GM23248 (cell line): Measurements from ENCODE around the gene RPS27. TPM values are rescaled to one million over a fixed set of nuclear protein-coding genes. Genes with fewer than 3 reads are reported as not detected.

Experiments
- DNase-seq: peaks from one replicate; pipeline ENCODE4 v3.0.0-alpha.2; 2015
- H2AFZ ChIP-seq: fragments of 200-600 bp; sonication (generic); 2 replicates; pipeline ENCODE4 v1.6.1; 2016; ENCODE audit warnings: antibody characterized with exemption
- H3F3A ChIP-seq: fragments of 200-600 bp; sonication (generic); 2 replicates; pipeline ENCODE4 v1.6.1; 2016; ENCODE audit warnings: mild to moderate bottlenecking, antibody characterized with exemption, mixed run types; ENCODE audit not compliant: insufficient read depth
- H3K27ac ChIP-seq: fragments of 200-600 bp; sonication (generic); 2 replicates; pipeline ENCODE4 v1.5.1; 2016; ENCODE audit warnings: mild to moderate bottlenecking
- H3K27me3 ChIP-seq: fragments of 200-600 bp; sonication (generic); replicated peaks from 2 replicates; pipeline ENCODE4 v1.6.1; 2016; ENCODE audit warnings: mild to moderate bottlenecking; ENCODE audit not compliant: insufficient read depth
- H3K36me3 ChIP-seq: fragments of 200-600 bp; sonication (generic); 2 replicates; pipeline ENCODE4 v1.6.1; 2016; ENCODE audit warnings: low read depth, mild to moderate bottlenecking
- H3K4me1 ChIP-seq: fragments of 200-600 bp; sonication (generic); 2 replicates; pipeline ENCODE4 v1.6.1; 2016; ENCODE audit warnings: mild to moderate bottlenecking; ENCODE audit not compliant: insufficient read depth
- H3K4me2 ChIP-seq: fragments of 200-600 bp; sonication (generic); one replicate; pipeline ENCODE4 v1.6.1; 2016; ENCODE audit warnings: mild to moderate bottlenecking; ENCODE audit not compliant: unreplicated experiment
- H3K4me3 ChIP-seq: fragments of 200-600 bp; sonication (generic); 2 replicates; pipeline ENCODE4 v1.5.1; 2016; ENCODE audit warnings: mild to moderate bottlenecking
- H3K79me2 ChIP-seq: fragments of 200-600 bp; sonication (generic); 2 replicates; pipeline ENCODE4 v1.6.1; 2016; ENCODE audit warnings: mild to moderate bottlenecking; ENCODE audit not compliant: insufficient read depth
- H3K9ac ChIP-seq: fragments of 200-600 bp; sonication (generic); 2 replicates; pipeline ENCODE4 v1.6.1; 2016; ENCODE audit warnings: mild to moderate bottlenecking
- H3K9me2 ChIP-seq: fragments of 200-600 bp; sonication (generic); 2 replicates; pipeline ENCODE4 v1.6.1; 2016; ENCODE audit warnings: mixed run types, mild to moderate bottlenecking, moderate library complexity; ENCODE audit not compliant: insufficient read depth
- H3K9me3 ChIP-seq: fragments of 200-600 bp; sonication (generic); one replicate; pipeline ENCODE4 v1.6.1; 2017; ENCODE audit warnings: low read depth
- H4K20me1 ChIP-seq: fragments of 200-600 bp; sonication (generic); 2 replicates; pipeline ENCODE4 v1.6.0; 2016; ENCODE audit not compliant: insufficient read depth
- EZH2 ChIP-seq: fragments of 200-600 bp; sonication (generic); IDR thresholded peaks from 2 replicates; pipeline ENCODE4 v1.6.1; 2018; ENCODE audit warnings: antibody characterized with exemption, mild to moderate bottlenecking; ENCODE audit not compliant: insufficient read depth, poor library complexity, severe bottlenecking
- EZH2phosphoT487 ChIP-seq: fragments of 200-600 bp; sonication (generic); IDR thresholded peaks from 2 replicates; pipeline ENCODE4 v1.6.1; 2018; ENCODE audit warnings: antibody characterized with exemption, moderate library complexity, mild to moderate bottlenecking, low read depth; ENCODE audit not compliant: insufficient read depth
- whole genome bisulfite sequencing, 2 experiments: methylation state at CpG; one replicate each; pipeline ENCODE4 v1.1.6; 2015 to 2017; ENCODE audit warnings: low lambda C conversion rate in 2 of 2, low coverage in 1 of 2; ENCODE audit errors: missing lambda C conversion rate in 2 of 2; 5-methylcytosine and 5-hydroxymethylcytosine counted together
- in situ Hi-C: fragments of 300-500 bp; cut with MboI; formaldehyde crosslinking; loops from 2 replicates; pipeline ENCODE4 v1.15.0; 2020
- polyA plus RNA-seq: library from polyadenylated mRNA; unstranded; fragments of >200 nt; fragmentation: Nextera tagmentation; extraction: Ambion mirVana; gene quantifications from 2 replicates; pipeline ENCODE4 v1.2.1, GENCODE V29; 2016
- total RNA-seq: library from RNA; depleted of rRNA; stranded (reverse); fragments of >200 nt; shearing (Covaris generic); gene quantifications from 2 replicates; pipeline ENCODE4 v1.2.3, GENCODE V29; 2014

Gene RPS27
- total and polyA plus RNA-seq, 2 experiments from 2014 or later, result 1,144 to 1,552 TPM

GRCh38 chr1:153958961-153959260 is 31.7 kb upstream of the RPS27 start:
- Histone ChIP-seq H3F3A (peaks cover 9% of the 10 kb centered on the region; the same call in 1 of the 2 replicates), H3K9ac (peak overlapping the region; percentile 90), H2AFZ (peak overlapping the region; percentile 63; the same call in 1 of the 2 replicates), H3K27me3 (no peaks in the 10 kb centered on the region), H3K4me3 (peak overlapping the region; percentile 90), H3K79me2 (peaks cover 69% of the 10 kb centered on the region), H3K9me2 (no peaks in the 10 kb centered on the region), H3K4me1 (peaks cover 8% of the 10 kb centered on the region), H3K36me3 (no peaks in the 10 kb centered on the region), H3K9me3 (no peaks in the 10 kb centered on the region), H3K27ac (0 out of 2 replicates have a peak overlapping the region, but pooled peaks have one; percentile 11), H3K4me2 (peak overlapping the region; percentile 6), H4K20me1 (no peaks in the 10 kb centered on the region)
- TF ChIP-seq EZH2 (no peak), EZH2phosphoT487 (no peak)
- WGBS, 2 experiments, result 3 to 8% methylated on average over 4 of the region's 4 CpGs
- in situ Hi-C loops, result no loop called here
- DNase-seq, result no peak

- H3F3A ChIP-seq, result peaks cover 9% of the 10 kb centered on the region; the same call in 1 of the 2 replicates
- no peak overlapping the region for H3K4me2 ChIP-seq
- TF ChIP-seq EZH2phosphoT487, result no peak
- no peak for TF ChIP-seq EZH2
- H3K9ac ChIP-seq, result no peak overlapping the region
- DNase-seq, result no peak
- in situ Hi-C loops, result no loop called here
- peaks cover 69% of the 10 kb centered on the region for H3K79me2 ChIP-seq
- H3K4me1 ChIP-seq, result peaks cover 12% of the 10 kb centered on the region
- H4K20me1 ChIP-seq, result no peaks in the 10 kb centered on the region
- H3K27me3 ChIP-seq, result no peaks in the 10 kb centered on the region
- no peaks in the 10 kb centered on the region for H3K9me2 ChIP-seq
- H3K4me3 ChIP-seq, result no peak overlapping the region
- H3K9me3 ChIP-seq, result no peaks in the 10 kb centered on the region
- WGBS, 2 experiments, result 80 to 86% methylated on average over 3 of the region's 3 CpGs
- 0 out of 2 replicates have a peak overlapping the region, but pooled peaks have one; percentile 11 for H3K27ac ChIP-seq
- no peak overlapping the region for H2AFZ ChIP-seq
- H3K36me3 ChIP-seq, result no peaks in the 10 kb centered on the region
These were observed 31.1 kb upstream of the RPS27 start for GRCh38 chr1:153959454-153959853.

DNA sequence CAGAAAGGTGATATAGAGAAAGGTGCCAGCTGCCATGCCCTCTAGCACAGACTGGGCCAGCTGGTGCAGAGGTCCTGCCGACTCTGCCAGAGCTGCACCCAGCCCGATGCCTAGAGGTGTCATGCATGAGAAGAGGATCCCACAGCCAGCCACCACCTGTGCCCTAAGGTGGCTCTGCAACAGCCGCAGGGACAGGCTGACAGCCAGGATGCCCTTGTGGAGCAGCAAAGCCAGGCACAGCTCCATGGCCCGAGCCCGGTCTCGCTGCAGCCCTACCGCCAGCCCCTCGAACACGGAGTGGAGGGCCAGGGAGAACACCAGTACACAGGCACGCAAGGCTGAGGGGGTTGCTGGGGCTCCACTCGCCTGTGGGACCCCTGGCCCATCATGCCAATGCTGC is 30.4 kb upstream of the RPS27 start:
- DNase-seq, result no peak
- Histone ChIP-seq H3K36me3 (no peaks in the 10 kb centered on the region), H3K27me3 (no peaks in the 10 kb centered on the region), H3K4me3 (no peak overlapping the region), H3K4me2 (no peak overlapping the region), H3K79me2 (peaks cover 67% of the 10 kb centered on the region), H3K9me2 (no peaks in the 10 kb centered on the region), H3K9ac (no peak overlapping the region), H3F3A (peaks cover 9% of the 10 kb centered on the region; the same call in 1 of the 2 replicates), H2AFZ (no peak overlapping the region), H3K27ac (no peak overlapping the region), H4K20me1 (no peaks in the 10 kb centered on the region), H3K4me1 (peaks cover 14% of the 10 kb centered on the region), H3K9me3 (no peaks in the 10 kb centered on the region)
- in situ Hi-C loops, result no loop called here
- 92 to 96% methylated on average over 10 to 11 of the region's 11 CpGs for WGBS, 2 experiments
- TF ChIP-seq EZH2, result no peak
- no peak for TF ChIP-seq EZH2phosphoT487

GRCh38 chr1:153961421-153961820 is 29.1 kb upstream of the RPS27 start:
- Histone ChIP-seq H3K27ac (no peak overlapping the region; the same call in 1 of the 2 replicates), H3K4me2 (peak overlapping the region; percentile 94), H3K9ac (peak overlapping the region; percentile 88; the same call in 1 of the 2 replicates), H3K27me3 (no peaks in the 10 kb centered on the region), H3F3A (peaks cover 17% of the 10 kb centered on the region), H4K20me1 (no peaks in the 10 kb centered on the region), H3K79me2 (peaks cover 66% of the 10 kb centered on the region), H3K9me3 (no peaks in the 10 kb centered on the region), H2AFZ (no peak overlapping the region), H3K4me1 (peaks cover 16% of the 10 kb centered on the region), H3K4me3 (peak overlapping the region; percentile 77; the same call in 1 of the 2 replicates), H3K9me2 (no peaks in the 10 kb centered on the region), H3K36me3 (no peaks in the 10 kb centered on the region)
- no peak for DNase-seq
- in situ Hi-C loops, result no loop called here
- no peak for TF ChIP-seq EZH2phosphoT487
- no peak for TF ChIP-seq EZH2
- WGBS, 2 experiments, result 67 to 69% methylated on average over 4 of the region's 4 CpGs
